Transverse colon (tissue), 4 donors: ENCODE measurements around the gene OR6A2. TPM values are rescaled to one million over a fixed set of nuclear protein-coding genes. Genes with fewer than 3 reads are reported as not detected.

Experiments used
- DNase-seq: peaks from one replicate; pipeline ENCODE4 v3.0.0-alpha.2; 2019
- H3K27ac ChIP-seq, 4 donors: fragments of 200-600 bp; sonication (generic); 2 replicates each; pipeline ENCODE4 v1.5.1; 2016 to 2018; ENCODE audit warnings: inconsistent platforms in 4 of 4
- H3K27me3 ChIP-seq: fragments of 200-600 bp; sonication (generic); 2 replicates; pipeline ENCODE4 v1.5.1; 2017; ENCODE audit warnings: inconsistent platforms
- H3K36me3 ChIP-seq, 4 donors: fragments of 200-600 bp; sonication (generic); 2 replicates each; pipeline ENCODE4 v1.5.1; 2017 to 2019; ENCODE audit warnings: inconsistent platforms in 4 of 4
- H3K4me1 ChIP-seq, 4 donors: fragments of 200-600 bp; sonication (generic); 2 replicates each; pipeline ENCODE4 v1.5.1; 2017 to 2020; ENCODE audit warnings: inconsistent platforms in 4 of 4
- H3K4me3 ChIP-seq, 4 donors: fragments of 200-600 bp; sonication (generic); 1 replicate in 1 of 4; 2 replicates in 3 of 4; pipeline versions ENCODE4 v1.5.1 to v1.6.1; 2017 to 2019; ENCODE audit warnings: inconsistent platforms in 4 of 4
- H3K9me3 ChIP-seq, 2 donors: fragments of 200-600 bp; sonication (generic); 2 replicates each; pipeline ENCODE4 v1.5.1; 2017 to 2019; ENCODE audit warnings: inconsistent platforms in 2 of 2
- CTCF ChIP-seq, 5 experiments: fragments of 200-600 bp in 3 of 5; fragments of 450-650 bp in 2 of 5; sonication (generic) in 3 of 5; IDR thresholded peaks; 1 replicate in 2 of 5; 2 replicates in 3 of 5; pipeline ENCODE4 v1.5.1; 2016 to 2017; ENCODE audit warnings: antibody characterized with exemption in 5 of 5, inconsistent platforms in 3 of 5, mild to moderate bottlenecking in 2 of 5, moderate library complexity in 1 of 5
- EP300 ChIP-seq: sonication (generic); formaldehyde crosslinking; IDR thresholded peaks from one replicate; pipeline ENCODE4 v1.6.1; 2017; ENCODE audit warnings: antibody characterized with exemption, low read depth
- POLR2A ChIP-seq: fragments of 450-650 bp; IDR thresholded peaks from one replicate; pipeline ENCODE4 v1.6.1; 2016; ENCODE audit warnings: antibody characterized with exemption, mild to moderate bottlenecking, moderate library complexity
- POLR2AphosphoS5 ChIP-seq, 3 donors: sonication (generic); formaldehyde crosslinking; IDR thresholded peaks; one replicate each; pipeline ENCODE4 v1.6.1; 2016; ENCODE audit warnings: antibody characterized with exemption in 3 of 3
- WGBS, 2 donors: methylation state at CpG; one replicate each; pipeline ENCODE4 v1.1.5; 2018; ENCODE audit warnings: low coverage in 1 of 2; 5-methylcytosine and 5-hydroxymethylcytosine counted together
- in situ Hi-C, 4 donors: fragments of 200-750 bp; cut with MboI; loops; one replicate each; pipeline versions ENCODE4 v1.15.0 to v1.15.1; 2017; ENCODE audit warnings: low sequenced_read_pairs in 3 of 4, low pct_ligation_motif_present in 1 of 4, low pct_unique_long_range_greater_than_20kb in 1 of 4
- intact Hi-C: fragments of 100-400 bp; cut with DNase I; formaldehyde crosslinking; loops from one replicate; pipeline ENCODE4 v1.15.1; 2023; ENCODE audit warnings: low total_unique reads
- total RNA-seq, 4 donors: library from RNA; depleted of rRNA; stranded (reverse); fragments of >200 nt; gene quantifications; one replicate each; pipeline ENCODE4 v1.1.0, GENCODE V29; 2016

Gene OR6A2
- total RNA-seq: 1 to 10 TPM in 1 of 4 donors, under 1 TPM in 1, not detected in 2; 0.27 to 1.3 TPM

- intact Hi-C loops (no loop called here), in situ Hi-C loops (no loop called here)
- Histone ChIP-seq H3K27me3 (no peaks in the 10 kb centered on the region), H3K4me1 (no peaks in the 10 kb centered on the region), H3K27ac (no peak within 1 kb of the TSS), H3K9me3 (no peaks in the 10 kb centered on the region), H3K36me3 (no peaks in the 10 kb centered on the region), H3K4me3 (no peak within 1 kb of the TSS)
- no peak for DNase-seq
- WGBS, 2 donors: 79 to 89% methylated on average over 1 of the region's 1 CpG
- TF ChIP-seq EP300 (no peak), POLR2A (no peak), CTCF (IDR thresholded peaks at IDR 0.05) (no peak)
These were observed at the start of gene OR6A2 for GRCh38 chr11:6799402-6799801. OR6A2 (minus strand) TSS chr11:6799689; CDS start chr11:6795708, 3,981 bp downstream.

- WGBS, 2 donors: 70 to 79% methylated on average over 3 of the region's 3 CpGs
- no peak for TF ChIP-seq POLR2A
- no peak for TF ChIP-seq EP300
- TF ChIP-seq CTCF (IDR thresholded peaks at IDR 0.05): no peak
- TF ChIP-seq POLR2AphosphoS5 (IDR thresholded peaks at IDR 0.05): no peak
- DNase-seq: no peak
- Histone ChIP-seq H3K4me3 (no peak within 1 kb of the TSS), H3K27me3 (no peaks in the 10 kb centered on the region), H3K36me3 (no peaks in the 10 kb centered on the region), H3K9me3 (no peaks in the 10 kb centered on the region), H3K27ac (no peak within 1 kb of the TSS), H3K4me1 (no peaks in the 10 kb centered on the region)
- in situ Hi-C loops: no loop called here
- intact Hi-C loops: no loop called here
These were observed 45.9 kb upstream of the OR6A2 start, which contains the start of gene OR10A5 for GRCh38 chr11:6845383-6845782. OR10A5 (plus strand) TSS chr11:6845683; CDS start chr11:6845683, 0 bp downstream.

GRCh38 chr11:6844356-6844755 lies 44.9 kb upstream of the OR6A2 start:
- in situ Hi-C loops: no loop called here
- DNase-seq: no peak
- Histone ChIP-seq H3K4me1 (no peaks in the 10 kb centered on the region), H3K27ac (no peak overlapping the region), H3K36me3 (no peaks in the 10 kb centered on the region), H3K4me3 (no peak overlapping the region), H3K9me3 (no peaks in the 10 kb centered on the region), H3K27me3 (no peaks in the 10 kb centered on the region)
- WGBS, 2 donors: 94 to 100% methylated on average over 3 to 5 of the region's 5 CpGs
- TF ChIP-seq POLR2AphosphoS5 (IDR thresholded peaks at IDR 0.05): no peak
- no peak for TF ChIP-seq POLR2A
- no peak for TF ChIP-seq EP300
- no peak for TF ChIP-seq CTCF (IDR thresholded peaks at IDR 0.05)
- intact Hi-C loops: no loop called here

GRCh38 chr11:6843670-6844069 lies 44.2 kb upstream of the OR6A2 start:
- no peaks in the 10 kb centered on the region for H3K9me3 ChIP-seq
- no peak for TF ChIP-seq POLR2AphosphoS5 (IDR thresholded peaks at IDR 0.05)
- no peak for TF ChIP-seq EP300
- TF ChIP-seq POLR2A: no peak
- no peak for TF ChIP-seq CTCF (IDR thresholded peaks at IDR 0.05)
- DNase-seq: no peak
- in situ Hi-C loops (no loop called here), intact Hi-C loops (no loop called here)
- no peaks in the 10 kb centered on the region for H3K27me3 ChIP-seq
- H3K4me1 ChIP-seq: no peaks in the 10 kb centered on the region
- WGBS, 2 donors: 46 to 79% methylated on average over 2 of the region's 2 CpGs
- no peak overlapping the region for H3K27ac ChIP-seq
- H3K4me3 ChIP-seq: no peak overlapping the region
- H3K36me3 ChIP-seq: no peaks in the 10 kb centered on the region
